ENCODE results near the gene ZNF841. TPM values are rescaled to one million over a fixed set of nuclear protein-coding genes. Genes with fewer than 3 reads are reported as not detected.
"Not testable (repeated sequence)": the region's sequence is repeated elsewhere in the genome, so short reads cannot be mapped to it uniquely, and the experiment has no call there.

Gene ZNF841
- total and polyA plus RNA-seq, 2 of the 13 experiments (the other 11 are each of a cell fraction or from before 2014, with no cell fraction given) = 6.2 to 14.2 TPM

GRCh38 chr19:52056480-52056879 is 39.1 kb downstream of the ZNF841 start:
- Histone ChIP-seq H3K4me1 (ENCODE audit: insufficient read depth, low read length) (peaks cover 11% of the 10 kb centered on the region), H3K9me3 (ENCODE audit: low read length) (peaks cover 51% of the 10 kb centered on the region)
- in situ Hi-C loops (cut with HindIII; ENCODE audit: extremely low pct_ligation_motif_present, low pct_unique_long_range_greater_than_20kb); intact Hi-C loops (cut with micrococcal nuclease; ENCODE audit: unreplicated experiment); H4K20me1 ChIP-seq (ENCODE audit: insufficient read depth, low read length); ATAC-seq; H3K27me3 ChIP-seq (ENCODE audit: control insufficient read depth in 1 of 2, insufficient read depth in 2 of 2, low read length in 2 of 2); H3K4me3 ChIP-seq (replicated peaks in 1 of 3; ENCODE audit: insufficient read depth in 1 of 3, low read depth in 2 of 3, low read length in 3 of 3); BruUV-seq (replicated peaks); H3K9ac ChIP-seq (ENCODE audit: insufficient read depth, low read depth, low read length); H3K79me2 ChIP-seq (ENCODE audit: insufficient read depth, low read length); H2AFZ ChIP-seq (ENCODE audit: low read length); POLR2A ChIA-PET; CTCF ChIA-PET (ENCODE audit: low intra/inter-chr PET ratio, low total read pairs); H3K36me3 ChIP-seq (replicated peaks in 1 of 2; ENCODE audit: control insufficient read depth in 1 of 2, insufficient read depth in 2 of 2, low read length in 2 of 2); H3K27ac ChIP-seq (ENCODE audit: extremely low read length, insufficient read depth, low read length); H3K4me2 ChIP-seq (ENCODE audit: low read depth, low read length); FAIRE-seq; TF ChIP-seq NR2F6 (CRISPR knock-in tag; IDR thresholded peaks at IDR 0.05); HNF4G (CRISPR knock-in tag; IDR thresholded peaks at IDR 0.05; ENCODE audit: borderline replicate concordance, low read depth): not testable (repeated sequence)
- WGBS (ENCODE audit: low lambda C conversion rate) = 51% methylated on average over 3 of the region's 3 CpGs
- TF ChIP-seq NCOR1 (IDR thresholded peaks at IDR 0.05; ENCODE audit: borderline replicate concordance, low read length) = peak; percentile 42; the same call in 1 of the 2 replicates
- peak; percentile 37; the same call in 1 of the 2 replicates for TF ChIP-seq NR2F6 (IDR thresholded peaks at IDR 0.05)
- TF ChIP-seq TCF7 (IDR thresholded peaks at IDR 0.05; ENCODE audit: low read depth) = peak; percentile 21; the same call in 1 of the 2 replicates
- TF ChIP-seq HNF4G (IDR thresholded peaks at IDR 0.05; ENCODE audit: borderline replicate concordance, low read depth, low read length) = 0 out of 2 replicates have a peak, but pooled peaks have one; percentile 16
- TF ChIP-seq HNF4A (CRISPR knock-in tag; IDR thresholded peaks at IDR 0.05) = peak; percentile 72
- TF ChIP-seq NR2C2 (CRISPR knock-in tag; IDR thresholded peaks at IDR 0.05; ENCODE audit: borderline replicate concordance) = peak; percentile 71
- 0 out of 2 replicates have a peak, but pooled peaks have one; percentile 41 for TF ChIP-seq SETDB1 (CRISPR knock-in tag; IDR thresholded peaks at IDR 0.05; ENCODE audit: borderline replicate concordance)
- TF ChIP-seq HOMEZ (CRISPR knock-in tag; IDR thresholded peaks at IDR 0.05; ENCODE audit: low read depth) = peak; percentile 49; the same call in 1 of the 2 replicates
- peak; percentile 38 for TF ChIP-seq PAXIP1 (CRISPR knock-in tag; conservative IDR thresholded peaks at IDR 0.05)
- peak; percentile 30 for DNase-seq (ENCODE audit: low spot score)

Data from HepG2 (cell line).